HG02840 (cell line): ENCODE data around the gene ACTA2.
"Not testable (repeated sequence)": the region's sequence is repeated elsewhere in the genome, so short reads cannot be mapped to it uniquely, and the experiment has no call there.

Source experiments
- ATAC-seq: cut with Tn5 transposase; IDR thresholded peaks from one replicate; pipeline ENCODE4 v1.9.1; 2021; ENCODE audit warnings: mild to moderate bottlenecking, moderate library complexity, moderate number of reproducible peaks; ENCODE audit not compliant: unreplicated experiment, low FRiP score

Gene ACTA2

GRCh38 chr10:88954458-88955083 lies 2.0 kb upstream of the ACTA2 start:
- no peak for ATAC-seq

DNA sequence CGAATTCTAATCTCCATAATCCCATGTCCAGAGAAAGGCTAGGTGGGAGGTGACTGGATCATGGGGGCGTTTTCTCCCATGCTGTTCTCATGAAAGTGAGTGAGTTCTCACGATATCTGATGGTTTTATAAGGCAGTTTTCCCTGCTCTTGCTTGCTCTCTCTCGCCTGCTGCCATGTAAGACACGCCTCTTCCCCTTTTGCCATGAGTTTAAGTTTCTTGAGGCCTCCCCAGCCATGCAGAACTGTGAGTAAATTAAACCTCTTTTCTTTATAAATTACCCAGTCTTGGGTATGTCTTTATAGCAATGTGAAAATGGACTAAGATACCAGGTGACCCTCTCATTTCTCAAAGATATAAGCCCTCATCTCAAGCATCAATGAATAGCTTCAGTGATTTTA lies 1.1 kb upstream of the ACTA2 start:
- no peak for ATAC-seq

GRCh38 chr10:88949912-88950837 lies 2.4 kb downstream of the ACTA2 start:
- ATAC-seq: no peak

DNA sequence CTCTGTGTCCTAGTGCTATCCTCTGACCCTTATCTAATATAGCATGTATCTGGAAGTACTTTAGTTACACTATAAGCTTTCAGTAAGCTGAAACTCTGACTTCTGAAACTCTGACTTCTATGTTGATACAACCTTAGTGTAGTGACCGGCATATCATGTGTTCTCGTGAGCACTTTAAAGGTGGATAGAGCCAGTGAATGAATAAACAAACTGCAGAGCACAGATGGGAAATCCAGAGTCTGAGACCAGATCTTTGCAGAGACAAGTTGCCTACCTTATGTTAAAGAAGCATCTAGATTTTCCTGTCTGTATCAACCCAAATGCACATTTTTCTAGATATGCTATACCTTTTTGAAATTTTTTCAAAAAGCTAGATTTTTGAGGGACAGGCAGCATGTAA lies 3.5 kb downstream of the ACTA2 start:
- no peak for ATAC-seq

DNA sequence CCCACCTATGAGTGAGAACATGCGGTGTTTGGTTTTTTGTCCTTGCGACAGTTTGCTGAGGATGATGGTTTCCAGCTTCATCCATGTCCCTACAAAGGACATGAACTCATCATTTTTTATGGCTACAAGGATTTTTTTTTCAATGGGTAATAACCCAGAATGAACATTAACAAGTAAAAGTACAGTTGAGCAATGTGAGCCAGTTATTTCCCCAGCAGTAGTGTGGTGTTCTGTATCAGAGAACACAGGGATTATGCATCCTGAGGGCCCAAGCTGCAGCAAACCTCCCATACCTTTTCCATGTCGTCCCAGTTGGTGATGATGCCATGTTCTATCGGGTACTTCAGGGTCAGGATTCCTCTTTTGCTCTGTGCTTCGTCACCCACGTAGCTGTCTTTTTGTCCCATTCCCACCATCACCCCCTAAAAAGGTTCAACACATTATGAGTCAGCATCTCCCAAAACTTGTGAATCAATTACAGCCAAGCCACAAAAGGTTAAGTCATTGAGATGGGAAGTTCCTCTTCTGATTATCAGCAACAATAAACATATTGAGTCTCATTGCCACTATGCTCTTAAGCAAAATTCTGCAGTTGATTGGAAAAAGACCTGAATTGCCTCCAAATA lies 5.5 kb downstream of the ACTA2 start:
- no peak for ATAC-seq

- no peak for ATAC-seq
These were observed 6.4 kb downstream of the ACTA2 start for GRCh38 chr10:88946200-88946599.

DNA sequence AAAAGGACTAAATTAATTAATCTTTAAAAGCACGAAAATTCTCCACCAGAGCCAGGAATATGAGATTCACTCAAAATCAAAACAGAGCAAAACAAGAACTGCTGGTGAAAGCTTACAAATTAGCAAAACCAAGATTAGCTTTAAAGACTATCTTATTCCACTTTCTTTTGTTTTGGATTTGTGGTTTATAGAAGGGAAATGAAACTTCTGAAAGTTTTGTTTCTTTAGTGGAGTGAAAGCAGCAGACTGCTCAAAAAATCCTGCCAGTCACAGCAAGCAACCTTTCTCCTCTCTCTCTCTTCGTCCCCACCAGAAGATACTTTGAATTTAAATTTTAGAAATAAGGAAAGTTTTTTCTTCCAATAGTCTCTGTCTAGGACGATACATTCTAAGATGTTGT lies 7.8 kb downstream of the ACTA2 start:
- no peak for ATAC-seq

GRCh38 chr10:88943778-88944177 lies 8.8 kb downstream of the ACTA2 start:
- ATAC-seq: no peak

GRCh38 chr10:88941026-88941425 lies 11.5 kb downstream of the ACTA2 start:
- no peak for ATAC-seq

DNA sequence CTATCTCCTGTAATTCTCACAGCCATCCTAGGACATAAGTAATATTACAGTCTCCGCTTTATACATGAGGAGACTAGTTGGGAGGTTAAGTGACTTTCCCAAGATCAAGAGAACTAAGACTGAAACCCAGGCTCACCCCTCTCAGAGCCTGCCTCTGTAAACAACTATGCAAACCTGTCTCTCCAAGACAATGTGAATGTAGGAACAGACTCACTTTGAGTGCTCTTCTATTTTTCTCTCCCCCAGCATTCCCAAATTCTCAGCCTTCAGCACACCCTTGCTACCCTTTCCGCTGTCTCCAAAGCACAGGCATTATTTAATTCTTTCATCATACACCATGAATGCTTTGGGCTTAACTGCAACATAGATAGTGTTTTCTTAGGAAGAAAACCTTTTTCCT lies 13.6 kb downstream of the ACTA2 start:
- ATAC-seq: no peak

GRCh38 chr10:88938039-88938438 lies 14.5 kb downstream of the ACTA2 start:
- ATAC-seq: no peak

DNA sequence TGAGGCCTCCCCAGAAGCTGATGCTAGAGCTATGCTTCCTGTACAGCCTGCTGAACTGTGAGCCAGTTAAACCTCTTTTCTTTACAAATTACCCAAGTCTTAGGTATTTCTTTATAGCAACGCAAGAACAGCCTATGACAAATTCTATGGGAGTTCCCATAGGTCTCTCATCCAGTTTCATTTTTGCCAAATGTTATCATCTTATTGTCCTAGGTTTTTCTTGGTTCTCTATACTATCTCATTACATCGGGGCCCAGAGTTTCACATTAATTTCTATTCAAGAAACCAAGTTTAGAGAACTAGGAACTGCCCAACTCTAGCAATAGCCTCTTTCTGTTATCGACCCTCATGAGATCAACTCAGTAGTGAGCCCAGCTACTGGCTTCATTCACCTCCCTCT lies 15.9 kb downstream of the ACTA2 start:
- ATAC-seq: no peak

- no peak for ATAC-seq
These were observed 17.5 kb downstream of the ACTA2 start for GRCh38 chr10:88934900-88935672.

GRCh38 chr10:88933564-88933963 lies 19.0 kb downstream of the ACTA2 start:
- no peak for ATAC-seq

DNA sequence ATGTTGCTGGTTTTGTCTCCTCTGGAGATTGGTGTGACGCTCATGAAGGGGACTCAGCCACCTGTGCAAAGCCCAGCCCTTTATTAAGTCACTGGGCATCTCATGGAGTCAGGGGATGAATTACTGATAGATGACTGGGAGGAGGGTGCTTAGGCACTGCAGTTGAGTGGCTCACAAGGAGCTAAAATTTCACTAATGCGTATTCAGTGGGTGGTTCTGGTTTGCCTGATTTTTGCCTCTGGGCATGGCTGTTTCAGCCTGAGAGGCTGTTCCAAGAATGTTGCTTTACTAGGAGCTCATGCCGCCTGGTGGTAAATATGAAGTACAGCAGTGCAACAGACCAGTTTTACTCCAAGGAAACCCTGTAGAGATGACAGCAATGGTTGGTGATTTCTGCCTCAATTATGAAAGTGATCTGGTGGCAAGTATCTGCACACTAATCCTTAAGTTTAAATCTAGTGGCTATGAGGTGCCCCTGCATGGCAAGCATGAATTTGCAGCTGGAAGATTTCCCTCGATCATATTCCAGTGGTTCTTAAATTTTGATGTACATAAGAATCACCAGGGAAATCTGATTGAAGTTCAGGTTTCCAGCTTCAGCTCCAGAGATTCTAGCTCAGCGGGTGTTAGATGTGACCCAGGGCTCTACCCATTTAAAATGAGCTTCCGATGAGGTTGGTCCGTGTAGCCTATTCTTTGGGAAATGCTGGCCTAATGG lies 19.9 kb downstream of the ACTA2 start:
- ATAC-seq: no peak

DNA sequence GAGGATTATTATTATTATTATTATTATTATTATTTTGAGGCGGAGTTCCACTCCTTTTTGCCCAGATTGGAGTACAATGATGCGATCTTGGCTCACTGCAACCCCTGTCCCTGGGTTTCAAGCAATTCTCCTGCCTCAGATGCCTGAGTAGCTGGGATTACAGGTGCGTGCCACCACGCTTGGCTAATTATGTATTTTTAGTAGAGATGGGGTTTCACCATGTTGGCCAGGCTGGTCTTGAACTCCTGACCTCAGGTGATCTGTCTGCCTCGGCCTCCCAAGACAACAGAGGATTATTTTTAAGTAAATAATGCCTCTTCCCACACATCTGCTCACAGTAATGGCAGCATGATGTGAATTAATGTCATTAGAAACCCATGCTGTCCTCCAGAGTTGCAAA lies 20.5 kb downstream of the ACTA2 start:
- ATAC-seq: not testable (repeated sequence)

- ATAC-seq: no peak
These were observed 21.0 kb downstream of the ACTA2 start for GRCh38 chr10:88931548-88931947.

DNA sequence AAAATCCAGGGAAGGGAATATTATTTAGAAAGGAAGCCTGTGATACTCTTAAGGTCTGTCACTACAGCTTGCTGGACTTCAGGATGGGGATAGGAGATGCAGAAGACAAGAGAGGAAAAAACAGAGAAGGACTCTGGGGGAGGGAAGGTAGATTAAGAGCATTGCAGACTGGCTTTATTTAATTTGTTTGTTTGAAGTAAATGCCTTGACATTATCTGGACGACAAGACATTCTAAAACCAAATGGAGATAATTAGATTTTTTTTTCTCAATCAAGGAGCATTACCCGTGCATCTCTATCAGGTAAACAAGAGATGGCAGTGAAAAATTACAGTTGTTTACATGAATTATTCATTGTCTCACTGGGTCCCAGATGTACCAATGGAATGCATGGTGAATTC lies 24.3 kb downstream of the ACTA2 start:
- no peak for ATAC-seq

DNA sequence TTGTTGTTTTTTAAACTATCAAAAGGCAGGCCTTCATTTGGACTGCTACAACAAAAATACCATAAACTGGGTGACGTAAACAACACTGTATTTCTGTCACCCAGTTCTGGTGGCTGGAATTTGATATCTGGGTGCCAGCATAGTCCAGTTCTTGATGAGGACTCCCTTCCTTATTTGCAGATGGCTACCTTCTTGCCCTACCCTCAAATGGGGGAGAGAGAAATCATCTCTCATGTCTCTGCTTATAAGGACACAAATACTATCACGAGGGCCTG lies 25.2 kb downstream of the ACTA2 start:
- ATAC-seq: no peak
